ENCODE data around the gene SLC19A2.

DNA sequence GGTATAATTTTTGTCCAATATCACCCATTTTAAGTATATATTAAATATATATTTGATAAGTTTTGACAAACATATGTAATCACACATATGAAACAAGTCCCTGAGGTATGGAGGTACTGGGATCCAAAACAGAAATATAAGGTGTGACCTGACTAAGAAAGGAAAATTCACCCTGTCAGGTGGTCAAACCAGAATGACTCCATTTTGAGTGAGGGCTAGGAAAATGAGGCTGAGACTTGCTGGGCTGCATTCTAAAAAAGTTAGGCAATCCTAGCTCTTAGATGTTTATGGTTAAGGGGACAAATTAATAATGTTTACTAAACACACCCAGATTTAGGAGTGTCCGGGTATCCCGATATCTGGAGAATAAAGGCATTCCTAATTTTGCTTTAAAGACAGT, 11.6 kb upstream of the SLC19A2 start:
- TF ChIP-seq, protein P1, sequence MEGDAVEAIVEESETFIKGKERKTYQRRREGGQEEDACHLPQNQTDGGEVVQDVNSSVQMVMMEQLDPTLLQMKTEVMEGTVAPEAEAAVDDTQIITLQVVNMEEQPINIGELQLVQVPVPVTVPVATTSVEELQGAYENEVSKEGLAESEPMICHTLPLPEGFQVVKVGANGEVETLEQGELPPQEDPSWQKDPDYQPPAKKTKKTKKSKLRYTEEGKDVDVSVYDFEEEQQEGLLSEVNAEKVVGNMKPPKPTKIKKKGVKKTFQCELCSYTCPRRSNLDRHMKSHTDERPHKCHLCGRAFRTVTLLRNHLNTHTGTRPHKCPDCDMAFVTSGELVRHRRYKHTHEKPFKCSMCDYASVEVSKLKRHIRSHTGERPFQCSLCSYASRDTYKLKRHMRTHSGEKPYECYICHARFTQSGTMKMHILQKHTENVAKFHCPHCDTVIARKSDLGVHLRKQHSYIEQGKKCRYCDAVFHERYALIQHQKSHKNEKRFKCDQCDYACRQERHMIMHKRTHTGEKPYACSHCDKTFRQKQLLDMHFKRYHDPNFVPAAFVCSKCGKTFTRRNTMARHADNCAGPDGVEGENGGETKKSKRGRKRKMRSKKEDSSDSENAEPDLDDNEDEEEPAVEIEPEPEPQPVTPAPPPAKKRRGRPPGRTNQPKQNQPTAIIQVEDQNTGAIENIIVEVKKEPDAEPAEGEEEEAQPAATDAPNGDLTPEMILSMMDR (conservative IDR thresholded peaks at IDR 0.05 in 1 of 2, IDR thresholded peaks at IDR 0.05 in 1 of 2; ENCODE audit: low read depth in 1 of 2, low read length in 2 of 2): no peak
- no peak for TF ChIP-seq EZH2 (IDR thresholded peaks at IDR 0.05; ENCODE audit: low read length, missing control alignments)
